GM18868 (cell line): ENCODE results near the gene CCDC102B.
"Not testable (repeated sequence)": the region's sequence is repeated elsewhere in the genome, so short reads cannot be mapped to it uniquely, and the experiment has no call there.

Experiments
- ATAC-seq: cut with Tn5 transposase; IDR thresholded peaks from one replicate; pipeline ENCODE4 v1.9.1; 2021; ENCODE audit warnings: mild to moderate bottlenecking, moderate library complexity; ENCODE audit not compliant: unreplicated experiment

Gene CCDC102B

DNA sequence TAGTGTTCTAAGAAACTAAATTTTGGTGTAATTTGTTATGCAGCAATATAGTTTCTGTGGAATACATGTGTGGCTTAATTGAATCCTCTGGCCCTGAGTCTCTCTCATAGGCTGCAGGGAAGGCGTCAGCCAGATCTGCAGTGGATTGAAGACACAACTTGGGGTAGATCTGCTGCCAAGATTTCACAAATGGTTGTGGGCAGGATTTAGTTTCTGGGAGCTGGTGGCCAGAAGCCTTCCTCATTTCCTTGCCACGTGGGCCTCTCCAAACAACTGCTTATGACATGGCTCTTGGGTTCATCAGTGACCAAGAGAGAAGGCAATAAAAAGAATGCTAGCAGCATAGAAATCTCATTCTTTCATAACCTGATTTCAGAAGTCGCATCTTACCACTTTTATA lies 28.2 kb downstream of the CCDC102B start:
- ATAC-seq, result no peak

DNA sequence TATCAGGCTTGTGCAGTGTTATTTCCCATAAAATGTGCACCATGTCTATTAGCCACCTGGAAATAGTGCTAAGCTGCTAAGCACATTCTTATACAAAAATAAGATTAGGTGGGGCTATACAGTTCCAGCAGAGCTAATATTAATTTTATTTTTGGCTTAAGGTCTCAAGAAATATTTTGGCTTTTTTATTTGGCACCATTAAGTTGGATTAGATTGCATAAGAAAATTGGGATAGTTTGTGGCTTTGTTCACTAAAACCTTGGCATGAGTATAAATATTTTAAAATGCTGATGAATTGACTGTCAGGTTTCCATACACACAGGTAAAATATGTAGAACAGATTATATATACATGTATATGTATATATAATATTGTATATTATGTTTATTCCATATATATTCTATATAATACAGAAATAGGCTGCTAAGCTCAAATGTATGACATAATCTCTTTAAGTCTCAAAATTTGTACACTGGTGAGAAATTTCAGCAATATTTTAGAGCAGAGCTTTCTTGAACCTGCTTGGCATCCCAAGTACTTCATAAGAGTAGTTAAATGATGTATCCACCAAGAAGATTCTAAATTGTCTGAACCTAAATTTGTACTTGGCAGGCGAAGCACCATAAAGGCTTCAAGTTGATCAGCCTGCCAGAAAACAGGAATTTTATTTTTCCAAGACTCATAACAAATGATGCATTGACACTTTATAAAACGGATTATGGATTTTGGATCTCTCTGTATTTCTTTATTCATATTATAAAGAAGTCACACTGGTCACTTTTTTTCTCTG lies 32.6 kb downstream of the CCDC102B start:
- no peak for ATAC-seq

DNA sequence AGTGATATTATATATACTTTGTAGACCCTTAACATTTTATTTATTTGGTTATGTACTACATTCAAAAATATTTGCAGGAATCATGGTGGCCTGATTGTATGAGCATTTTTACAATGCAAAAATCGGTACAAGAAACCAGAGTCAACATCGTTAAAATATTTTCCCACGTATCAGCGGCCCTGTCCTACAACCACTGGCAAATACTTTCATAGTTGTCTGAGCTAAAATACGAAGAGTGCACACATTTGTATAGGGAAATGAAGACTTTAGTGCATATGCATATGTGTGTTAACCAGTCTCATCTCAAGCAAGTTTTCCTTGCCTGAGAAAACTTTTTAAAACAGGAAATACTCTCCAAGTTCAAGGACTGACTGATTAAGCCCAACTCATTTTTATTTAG lies 35.9 kb downstream of the CCDC102B start:
- no peak for ATAC-seq

DNA sequence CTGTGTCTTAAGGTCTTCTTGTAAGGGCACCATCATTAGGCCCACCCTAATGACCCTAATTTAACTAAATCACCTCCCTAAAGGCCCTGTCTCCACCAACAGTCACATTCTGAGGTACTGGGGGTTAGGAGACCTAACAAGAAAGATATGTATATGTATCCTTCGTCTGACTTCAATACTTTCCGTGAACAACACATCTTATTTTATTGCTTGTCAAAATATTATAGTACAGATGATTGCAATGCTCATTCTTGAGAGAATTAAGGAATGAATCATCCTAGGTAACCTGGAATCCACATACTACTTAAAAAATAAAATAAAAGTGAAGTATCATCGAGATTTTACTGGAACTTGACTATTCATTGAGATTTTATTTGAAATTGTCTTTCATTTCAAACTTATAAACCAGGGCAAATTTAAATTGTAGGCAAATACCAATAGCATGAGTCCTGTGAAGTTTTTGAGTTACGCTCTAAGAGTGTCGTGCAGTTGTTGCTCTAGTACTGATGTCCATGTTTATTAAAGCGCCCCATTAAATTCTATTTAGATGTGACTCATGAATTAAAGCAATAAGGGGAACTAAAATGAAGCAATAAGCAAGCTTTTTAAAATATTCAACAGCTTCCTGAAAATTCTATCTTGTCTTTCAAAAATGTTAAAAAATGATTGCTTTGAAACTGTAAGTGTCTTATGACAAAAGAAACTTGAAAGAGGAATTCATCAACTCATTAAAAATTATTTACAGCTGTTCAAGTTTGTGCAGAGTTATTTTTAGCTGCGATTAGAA lies 40.0 kb downstream of the CCDC102B start:
- ATAC-seq, result no peak

DNA sequence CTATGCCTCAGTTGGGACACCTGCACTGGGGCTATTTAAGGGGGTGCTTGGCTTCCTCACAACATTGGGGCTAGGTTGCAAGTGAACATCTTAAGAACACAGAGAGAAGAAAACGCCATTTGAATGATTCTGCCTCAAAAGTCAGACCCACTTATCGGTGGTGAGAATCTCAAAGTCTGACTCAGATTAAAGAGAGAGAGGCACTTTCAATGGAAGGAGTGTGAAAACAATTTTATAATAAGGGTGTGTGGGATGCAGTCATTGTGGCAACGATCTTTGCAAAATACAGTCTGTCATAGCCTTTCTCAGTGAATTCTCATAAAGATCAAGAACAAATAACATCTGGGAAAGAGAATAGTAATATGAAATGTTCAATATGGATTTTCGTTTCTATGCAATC lies 41.8 kb downstream of the CCDC102B start:
- no peak for ATAC-seq

DNA sequence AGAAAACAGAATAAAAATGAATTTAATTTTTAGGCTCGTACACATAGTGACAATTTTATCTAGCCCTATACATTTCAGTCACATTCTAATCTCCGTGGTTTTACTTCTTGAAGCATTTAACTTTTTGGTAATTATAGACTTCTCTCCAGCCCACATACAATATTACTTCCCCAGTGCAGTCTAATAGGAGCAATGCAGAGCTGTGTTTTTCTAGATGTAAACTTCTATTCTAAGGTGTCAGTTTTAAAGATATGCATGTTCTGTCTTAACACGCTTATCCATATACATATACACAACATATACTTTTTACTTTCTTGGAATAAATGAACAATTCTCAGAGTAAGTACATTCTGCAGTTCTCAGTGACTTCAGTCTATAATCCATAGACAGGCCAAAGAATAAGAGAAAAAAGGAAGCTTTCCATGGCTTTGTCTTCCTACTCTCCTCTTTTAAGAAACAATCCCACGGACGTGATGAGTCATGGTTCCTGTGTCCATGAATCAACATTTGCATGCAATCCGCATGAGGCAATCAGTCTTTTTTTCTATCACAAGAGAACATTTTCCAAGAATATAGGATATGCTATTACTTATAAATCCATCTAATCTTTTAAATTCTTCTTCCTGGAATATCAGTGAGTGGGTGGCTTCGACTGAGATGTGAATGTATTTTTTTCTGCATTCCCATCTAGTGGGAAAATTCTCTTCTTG lies 42.8 kb downstream of the CCDC102B start:
- ATAC-seq, result no peak

DNA sequence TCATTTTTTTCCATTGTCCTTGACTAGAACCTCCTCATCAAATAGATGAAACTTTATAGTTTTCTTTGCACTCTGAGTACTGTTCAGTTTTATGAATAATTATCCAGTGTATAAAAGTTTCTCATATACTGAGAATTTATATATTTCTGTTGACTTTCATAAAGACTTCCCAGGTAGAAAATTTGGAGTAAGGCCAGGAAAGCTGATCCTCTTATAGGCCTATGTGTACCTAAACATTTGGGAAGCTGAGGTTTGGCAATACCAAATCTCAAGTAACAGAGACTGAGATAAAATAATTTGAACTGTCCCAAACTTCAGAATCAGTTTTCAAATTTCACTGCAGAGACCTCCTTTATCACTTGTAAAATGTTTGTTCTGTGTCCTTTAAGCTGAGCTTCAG lies 43.4 kb downstream of the CCDC102B start:
- no peak for ATAC-seq

DNA sequence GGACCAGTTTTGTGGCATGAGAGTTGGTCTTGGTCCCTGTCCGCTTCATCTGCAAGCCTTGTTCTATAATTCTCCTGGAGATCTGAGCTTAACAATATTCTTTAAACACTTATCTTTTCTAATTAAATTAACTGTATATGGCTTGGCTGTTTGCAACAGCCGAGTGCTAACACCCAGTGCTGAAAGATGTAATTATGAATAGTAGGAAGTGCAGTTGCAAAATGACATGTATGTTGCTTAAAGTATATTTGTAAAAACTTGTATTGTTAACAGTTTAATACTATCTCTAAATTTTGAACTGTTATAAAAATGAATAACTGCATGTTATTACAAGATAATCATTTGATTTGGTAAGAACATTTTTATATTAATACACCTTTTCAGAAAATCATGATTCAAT lies 45.1 kb downstream of the CCDC102B start:
- no peak for ATAC-seq

DNA sequence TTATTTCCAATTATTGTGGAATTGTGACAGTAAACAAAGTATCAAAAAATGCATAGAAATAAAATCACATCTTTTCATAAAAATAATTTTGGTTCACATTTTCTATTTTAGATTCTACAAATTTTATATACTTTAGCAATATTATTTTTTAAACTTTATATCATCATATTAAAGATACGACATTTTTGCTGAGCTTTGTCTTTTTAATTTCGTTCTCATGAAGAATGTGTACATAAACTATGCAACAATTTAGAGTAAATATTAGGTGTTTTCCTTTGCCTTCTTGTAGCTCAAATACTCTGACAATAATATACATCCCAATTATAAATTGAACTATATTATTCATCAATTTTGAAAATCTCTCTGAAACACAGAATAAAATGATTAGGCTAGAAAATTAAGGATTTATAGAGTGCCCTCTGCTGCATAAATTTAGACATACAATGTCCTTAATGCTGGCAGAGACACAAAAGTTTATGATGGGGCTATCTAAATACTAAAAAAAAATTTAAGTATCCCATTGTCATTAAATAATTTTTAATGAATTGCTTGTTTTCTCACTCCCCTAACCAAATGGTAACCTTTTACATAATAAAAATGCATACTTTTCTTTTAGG lies 45.7 kb downstream of the CCDC102B start:
- no peak for ATAC-seq

DNA sequence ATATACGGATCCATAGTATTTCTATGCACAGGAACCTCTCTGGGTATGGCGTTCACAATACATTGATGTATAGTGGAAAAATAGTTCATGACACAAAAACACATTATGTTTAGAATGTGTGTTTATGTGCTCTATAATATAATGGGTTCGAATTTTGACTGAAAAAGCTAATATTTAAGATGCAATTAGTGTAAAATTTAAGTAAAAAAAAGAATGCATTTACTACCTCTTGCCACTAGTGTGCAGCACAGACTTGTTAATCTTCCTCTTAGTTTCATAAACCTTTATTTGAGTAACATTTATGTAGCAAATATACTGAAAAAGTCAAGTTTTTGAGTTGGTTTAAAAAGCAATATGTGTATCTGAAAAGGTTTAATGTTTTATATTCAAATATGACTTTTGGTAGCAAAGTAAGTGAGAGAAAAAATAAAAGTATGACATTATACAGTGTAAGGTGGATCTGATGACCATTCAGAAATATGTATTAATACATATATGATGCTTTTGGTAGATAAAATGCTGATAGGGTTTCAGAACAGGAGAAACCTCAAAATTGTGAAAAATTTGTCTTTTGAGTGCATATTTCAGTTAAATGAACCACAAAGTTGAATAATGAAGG lies 49.4 kb downstream of the CCDC102B start:
- ATAC-seq, result peak; percentile 78

DNA sequence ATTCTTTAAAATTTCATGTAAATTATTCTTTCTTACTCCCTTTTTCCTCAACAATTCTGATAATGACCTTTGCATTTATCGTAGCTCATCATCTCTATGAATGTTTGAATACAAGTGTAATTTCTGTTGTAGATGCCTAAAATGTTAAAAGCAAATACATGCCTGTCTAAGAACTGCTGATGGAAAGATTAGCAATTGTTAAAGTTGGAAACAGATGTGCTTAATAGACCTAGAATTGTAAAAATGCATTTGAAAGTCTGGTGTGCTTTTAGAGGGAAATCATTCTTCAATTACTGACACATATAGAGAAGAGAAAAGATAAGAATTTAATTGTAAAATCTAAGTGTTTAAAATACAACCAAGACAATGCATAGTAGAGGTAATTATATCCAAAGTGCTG lies 50.4 kb downstream of the CCDC102B start:
- no peak for ATAC-seq

DNA sequence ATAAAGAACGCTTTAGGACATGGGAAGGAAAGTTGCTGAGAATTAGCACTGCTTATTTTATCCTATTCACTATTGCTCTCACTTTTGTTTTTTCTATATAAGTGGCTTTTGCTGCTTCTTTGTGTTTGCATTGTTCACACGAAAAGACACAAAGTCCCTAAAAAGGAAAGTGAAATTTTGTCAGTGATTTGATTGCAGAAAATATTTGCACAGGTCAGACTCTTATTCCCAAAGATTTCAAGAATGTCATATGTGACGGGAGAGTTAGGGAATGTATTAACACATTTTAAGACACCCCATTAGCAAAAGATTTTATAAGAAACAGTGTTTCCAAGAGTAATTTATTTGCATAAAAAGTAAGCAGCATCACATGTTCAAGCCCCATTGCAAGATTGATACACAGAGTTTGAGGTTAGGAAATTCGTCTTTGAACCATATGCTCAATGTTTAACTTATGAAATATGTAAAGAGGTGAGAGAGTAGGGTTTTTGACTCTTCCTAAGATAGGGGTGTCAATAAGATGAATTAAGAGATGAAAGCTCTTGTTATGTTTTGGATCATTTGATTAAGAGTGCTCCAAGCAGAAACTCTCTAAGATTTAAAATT lies 57.0 kb downstream of the CCDC102B start:
- peak; percentile 39 for ATAC-seq

DNA sequence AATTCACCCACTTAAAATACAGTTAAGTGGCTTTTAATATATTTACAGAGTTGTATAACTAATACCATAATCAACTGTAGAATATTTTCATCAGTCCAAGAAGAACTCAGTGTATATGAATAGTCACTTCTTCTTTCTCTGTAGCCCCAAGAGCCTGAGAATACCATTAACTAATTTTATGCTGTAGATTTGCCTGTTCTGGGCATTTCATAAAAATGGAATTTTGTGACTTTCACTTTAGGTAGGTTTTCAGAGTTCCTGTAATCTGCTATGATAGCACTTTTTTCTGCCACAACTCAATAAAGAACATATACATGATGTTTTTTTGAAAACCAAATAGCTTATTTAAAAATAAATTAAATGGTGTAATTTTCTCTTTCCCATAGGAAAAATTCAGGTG lies 57.6 kb downstream of the CCDC102B start:
- ATAC-seq, result no peak

DNA sequence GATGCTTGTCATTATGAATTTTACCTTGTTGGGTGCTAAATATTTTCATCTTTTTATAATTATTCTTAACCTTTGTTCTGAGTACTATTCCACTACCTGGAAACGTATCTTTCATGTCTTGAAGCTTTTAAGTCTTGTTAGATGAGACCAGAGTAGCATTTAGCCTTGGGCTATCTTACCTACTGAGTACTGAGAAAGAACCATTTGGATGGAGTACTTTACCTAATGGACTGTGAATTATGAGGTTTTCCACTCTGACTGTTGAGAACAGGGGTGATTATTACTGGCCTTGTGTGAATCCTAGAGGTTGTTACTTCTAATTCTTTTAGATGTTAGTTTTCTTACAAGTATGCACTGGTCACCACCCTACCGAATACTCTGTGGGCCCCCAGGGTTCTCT lies 63.5 kb downstream of the CCDC102B start:
- ATAC-seq, result no peak

DNA sequence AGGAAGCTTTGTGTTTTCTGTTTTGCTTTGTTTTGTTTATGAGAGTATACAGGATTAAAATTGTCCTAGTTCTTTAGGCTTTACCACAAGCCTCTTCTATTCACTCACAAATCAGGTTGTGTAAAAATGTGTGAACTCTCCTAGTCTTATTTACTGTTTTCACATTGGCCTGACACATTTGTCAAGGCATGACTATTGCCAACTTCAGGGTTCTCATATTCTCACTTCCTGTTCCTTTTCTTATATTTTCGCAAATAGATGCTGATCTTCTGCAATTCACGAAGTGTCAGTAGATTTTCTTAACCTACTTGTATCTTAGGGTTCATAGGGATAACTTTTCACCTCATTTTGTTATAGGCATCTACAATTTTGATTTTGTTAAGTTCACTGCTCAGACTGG lies 67.1 kb downstream of the CCDC102B start:
- no peak for ATAC-seq

DNA sequence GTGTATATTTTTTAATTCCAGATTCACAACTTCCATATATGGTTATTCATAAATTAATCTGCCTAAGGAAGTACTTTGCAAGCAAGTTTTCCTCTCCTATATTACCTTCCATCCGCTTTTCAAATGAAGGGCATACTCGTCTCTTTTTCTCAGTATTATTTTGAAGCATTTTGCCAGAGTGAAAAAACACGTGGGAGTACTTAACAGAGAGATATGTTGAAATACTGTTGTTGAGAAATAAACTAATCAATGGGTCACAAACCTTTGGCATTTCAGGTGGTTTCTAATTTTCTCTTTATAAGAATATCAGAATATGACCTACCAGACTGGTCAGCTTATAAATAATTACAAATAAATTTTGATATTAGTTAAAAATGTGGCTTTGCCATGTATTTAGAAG lies 67.6 kb downstream of the CCDC102B start:
- no peak for ATAC-seq

DNA sequence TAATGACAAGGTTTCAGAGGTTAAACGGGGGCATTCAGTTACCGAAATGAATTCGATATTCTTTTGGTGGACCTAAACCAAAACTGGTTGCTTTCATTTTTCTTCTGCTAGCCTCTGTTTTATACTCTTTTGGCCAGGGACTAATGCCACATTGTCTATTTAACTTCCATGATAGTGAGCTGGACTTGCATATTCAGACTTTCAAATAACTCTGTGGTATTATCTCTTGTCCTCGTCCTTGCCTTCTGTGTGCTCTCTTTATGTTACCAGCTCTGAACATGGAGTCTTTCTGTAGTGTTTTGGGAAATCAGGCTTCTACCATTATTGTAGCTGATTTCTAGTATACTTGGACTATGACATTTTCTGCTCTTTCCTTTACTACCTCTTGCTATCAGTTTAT lies 75.1 kb downstream of the CCDC102B start:
- ATAC-seq, result no peak

DNA sequence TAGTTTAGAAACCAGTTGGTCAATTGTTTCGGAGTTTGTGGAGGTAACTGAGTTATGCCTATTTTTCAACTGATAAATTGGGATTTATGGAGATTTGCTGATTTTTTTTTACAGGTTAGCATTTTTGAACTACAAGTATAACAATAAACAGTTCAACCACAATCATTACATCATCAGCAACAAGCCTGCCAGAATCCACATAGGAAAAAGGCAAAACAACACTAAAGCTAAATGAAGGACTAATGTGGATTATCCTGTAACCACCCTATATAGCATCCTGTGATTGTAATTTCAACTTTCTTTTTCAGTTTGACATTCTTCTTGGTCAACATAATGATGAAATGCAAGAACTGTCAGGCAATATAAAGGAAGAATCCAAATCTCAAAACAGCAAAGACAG lies 76.5 kb downstream of the CCDC102B start:
- ATAC-seq, result no peak

DNA sequence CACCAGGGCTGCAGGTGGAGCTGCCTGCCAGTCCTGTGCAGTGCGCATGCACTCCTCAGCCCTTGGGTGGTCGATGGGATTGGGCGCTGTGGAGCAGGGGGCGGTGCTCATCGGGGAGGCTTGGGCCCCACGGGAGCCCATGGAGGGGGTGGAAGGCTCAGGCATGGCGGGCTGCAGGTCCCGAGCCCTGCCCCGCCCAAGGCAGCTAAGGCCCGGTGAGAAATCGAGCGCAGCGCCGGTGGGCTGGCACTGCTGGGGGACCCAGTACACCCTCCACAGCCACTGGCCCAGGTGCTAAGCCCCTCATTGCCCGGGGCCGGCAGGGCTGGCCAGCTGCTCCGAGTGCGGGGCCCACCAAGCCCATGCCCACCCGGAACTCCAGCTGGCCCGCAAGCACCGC lies 82.1 kb downstream of the CCDC102B start:
- not testable (repeated sequence) for ATAC-seq

DNA sequence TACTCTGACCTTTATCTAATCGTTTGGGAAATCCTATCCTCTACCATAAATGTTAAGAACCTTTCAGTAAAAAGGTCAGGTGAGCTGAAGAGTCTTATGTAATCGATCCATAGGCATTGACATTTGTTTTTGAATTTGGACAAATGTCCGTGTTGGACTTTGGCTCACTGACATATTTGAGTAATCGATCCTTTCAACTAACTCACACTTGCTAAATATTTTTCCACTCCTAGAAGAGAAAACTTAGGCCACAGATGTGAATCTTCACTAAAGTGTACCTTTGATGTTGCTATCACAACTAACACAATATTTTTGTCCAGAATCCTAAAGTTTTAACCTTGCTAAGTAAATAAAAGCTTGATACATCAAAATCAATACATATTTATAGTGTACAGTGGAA lies 89.5 kb downstream of the CCDC102B start:
- no peak for ATAC-seq
